A549 (cell line): ENCODE results near the gene PAX9.

ENCODE experiments used
- CBX8 ChIP-seq: fragments of 200-600 bp; sonication (generic); IDR thresholded peaks from 2 replicates; pipeline ENCODE4 v1.6.1; 2016
- CTCF ChIP-seq: fragments of >200 bp; sonication (Bioruptor Twin); formaldehyde crosslinking; IDR thresholded peaks from 3 replicates; pipeline ENCODE4 v1.5.1; 2016
- JUN ChIP-seq, 2 experiments: fragments of >200 bp; sonication (Bioruptor Twin); formaldehyde crosslinking; IDR thresholded peaks; 2 replicates in 1 of 2; 3 replicates in 1 of 2; pipeline ENCODE4 v1.6.1; 2016 to 2017
- MAFK ChIP-seq: fragments of 450-650 bp; IDR thresholded peaks from 2 replicates; pipeline ENCODE4 v1.6.1; 2014; ENCODE audit not compliant: partially characterized antibody
- MAX ChIP-seq: IDR thresholded peaks from 2 replicates; pipeline ENCODE4 v1.6.1; 2012
- MYC ChIP-seq: IDR thresholded peaks from 2 replicates; pipeline ENCODE4 v1.6.1; 2012; ENCODE audit warnings: mild to moderate bottlenecking, inconsistent platforms, low read length, improper control_type of control experiment, borderline replicate concordance
- POLR2A ChIP-seq: IDR thresholded peaks from 2 replicates; pipeline ENCODE4 v1.6.1; 2012; ENCODE audit warnings: mild to moderate bottlenecking, low read length
- RAD21 ChIP-seq, 2 experiments: fragments of >200 bp in 1 of 2; sonication (Bioruptor Twin) in 1 of 2; formaldehyde crosslinking in 1 of 2; IDR thresholded peaks in 1 of 2; conservative IDR thresholded peaks in 1 of 2; 2 replicates in 1 of 2; 3 replicates in 1 of 2; pipeline ENCODE4 v1.6.1; 2012 to 2018; ENCODE audit warnings: inconsistent platforms in 1 of 2
- REST ChIP-seq: fragments of 200-600 bp; sonication (generic); IDR thresholded peaks from 2 replicates; pipeline ENCODE4 v1.6.1; 2016; ENCODE audit warnings: antibody characterized with exemption, mild to moderate bottlenecking, moderate library complexity
- TF ChIP-seq, protein P1 (sequence below): fragments of 150-350 bp; IDR thresholded peaks from 2 replicates; pipeline ENCODE4 v1.6.1; 2014; ENCODE audit warnings: low read depth, mild to moderate bottlenecking, low read length

GRCh38 chr14:36647417-36647823 is 14.2 kb upstream of the PAX9 start:
- TF ChIP-seq CTCF = no peak
- TF ChIP-seq MAFK = no peak
- TF ChIP-seq JUN (IDR thresholded peaks at IDR 0.05) = no peak
- no peak for TF ChIP-seq REST
- no peak for TF ChIP-seq MAX
- TF ChIP-seq POLR2A = no peak
- no peak for TF ChIP-seq CBX8
- TF ChIP-seq, protein P1, sequence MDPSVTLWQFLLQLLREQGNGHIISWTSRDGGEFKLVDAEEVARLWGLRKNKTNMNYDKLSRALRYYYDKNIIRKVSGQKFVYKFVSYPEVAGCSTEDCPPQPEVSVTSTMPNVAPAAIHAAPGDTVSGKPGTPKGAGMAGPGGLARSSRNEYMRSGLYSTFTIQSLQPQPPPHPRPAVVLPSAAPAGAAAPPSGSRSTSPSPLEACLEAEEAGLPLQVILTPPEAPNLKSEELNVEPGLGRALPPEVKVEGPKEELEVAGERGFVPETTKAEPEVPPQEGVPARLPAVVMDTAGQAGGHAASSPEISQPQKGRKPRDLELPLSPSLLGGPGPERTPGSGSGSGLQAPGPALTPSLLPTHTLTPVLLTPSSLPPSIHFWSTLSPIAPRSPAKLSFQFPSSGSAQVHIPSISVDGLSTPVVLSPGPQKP = no peak
- no peak for TF ChIP-seq MYC
- TF ChIP-seq RAD21 (conservative IDR thresholded peaks at IDR 0.05 in 1 of 2, IDR thresholded peaks at IDR 0.05 in 1 of 2) = no peak
